ENCODE results near the gene IAPP.
"Not testable (repeated sequence)": the region's sequence is repeated elsewhere in the genome, so short reads cannot be mapped to it uniquely, and the experiment has no call there.

IAPP gene

GRCh38 chr12:21384261-21384660, 11.6 kb downstream of the IAPP start:
- no peak for DNase-seq

GRCh38 chr12:21387174-21387573, 14.5 kb downstream of the IAPP start:
- DNase-seq, result no peak

- no peak for DNase-seq
Observed at GRCh38 chr12:21392384-21392783, 19.7 kb downstream of the IAPP start.

GRCh38 chr12:21394828-21395626, 22.3 kb downstream of the IAPP start:
- DNase-seq, result not testable (repeated sequence)

GRCh38 chr12:21413369-21414277, 40.9 kb downstream of the IAPP start:
- DNase-seq, result no peak

GRCh38 chr12:21416511-21417121, 43.9 kb downstream of the IAPP start:
- DNase-seq, result no peak

GRCh38 chr12:21418398-21418797, 45.7 kb downstream of the IAPP start:
- not testable (repeated sequence) for DNase-seq

- DNase-seq, result not testable (repeated sequence)
Observed at GRCh38 chr12:21419009-21419699, 46.5 kb downstream of the IAPP start.

- no peak for DNase-seq
Observed at GRCh38 chr12:21428241-21428640, 55.5 kb downstream of the IAPP start.
